ENCODE measurements around the gene ATE1. TPM values are rescaled to one million over a fixed set of nuclear protein-coding genes. Genes with fewer than 3 reads are reported as not detected.

ATE1 gene
- total and polyA plus RNA-seq, 8 donors, result 2.8 to 15.4 (median 8.5) TPM

GRCh38 chr10:121832647-121833046, 95.2 kb downstream of the ATE1 start:
- WGBS, 2 donors, result 96 to 98% methylated on average over 3 of the region's 3 CpGs
- intact Hi-C loops (cut with DNase I), result no loop called here
- FAIRE-seq (no peak), DNase-seq (no peak), ATAC-seq (no peak)
- TF ChIP-seq CTCF (IDR thresholded peaks at IDR 0.05), result no peak
- H3K27me3 ChIP-seq, result no peaks in the 10 kb centered on the region
- no peaks in the 10 kb centered on the region for H3K9me3 ChIP-seq
- H3K27ac ChIP-seq, result no peak overlapping the region
- H3K36me3 ChIP-seq, result peaks cover 0 to 6% (median 0%) of the 10 kb centered on the region in 3 donors
- H3K4me3 ChIP-seq, result no peak overlapping the region
- peaks cover 0 to 7% (median 0%) of the 10 kb centered on the region in 3 donors for H3K4me1 ChIP-seq

- TF ChIP-seq CTCF (IDR thresholded peaks at IDR 0.05), result no peak
- FAIRE-seq, result no peak
Observed at GRCh38 chr10:121831777-121832176, 96.1 kb downstream of the ATE1 start.

GRCh38 chr10:121831237-121831636, 96.6 kb downstream of the ATE1 start:
- Histone ChIP-seq H3K36me3 (peaks cover 0 to 7% (median 0%) of the 10 kb centered on the region in 3 donors), H3K4me3 (no peak overlapping the region), H3K27me3 (no peaks in the 10 kb centered on the region), H3K9me3 (no peaks in the 10 kb centered on the region), H3K27ac (no peak overlapping the region), H3K4me1 (no peaks in the 10 kb centered on the region)
- no peak for ATAC-seq
- no peak for TF ChIP-seq CTCF (IDR thresholded peaks at IDR 0.05)
- 91 to 93% methylated on average over 6 of the region's 6 CpGs for WGBS, 2 donors
- intact Hi-C loops (cut with DNase I), result no loop called here
- FAIRE-seq, result no peak
- DNase-seq, result no peak

More at GRCh38 chr10:121831777-121832176, 96.1 kb downstream of the ATE1 start:
- H3K4me1 ChIP-seq, result no peaks in the 10 kb centered on the region
- H3K36me3 ChIP-seq, result peaks cover 0 to 7% (median 0%) of the 10 kb centered on the region in 3 donors
- DNase-seq, result no peak
- intact Hi-C loops (cut with DNase I), result no loop called here
- H3K27ac ChIP-seq, result no peak overlapping the region
- H3K4me3 ChIP-seq, result no peak overlapping the region
- 84 to 100% methylated on average over 1 of the region's 1 CpG for WGBS, 2 donors
- H3K27me3 ChIP-seq, result no peaks in the 10 kb centered on the region
- no peak for ATAC-seq
- H3K9me3 ChIP-seq, result no peaks in the 10 kb centered on the region

- intact Hi-C loops (cut with DNase I), result no loop called here
- peaks cover 0 to 7% (median 0%) of the 10 kb centered on the region in 3 donors for H3K36me3 ChIP-seq
- FAIRE-seq, result no peak
Observed at GRCh38 chr10:121830101-121830500, 97.7 kb downstream of the ATE1 start.

More at GRCh38 chr10:121830101-121830500, 97.7 kb downstream of the ATE1 start:
- Histone ChIP-seq H3K4me1 (no peaks in the 10 kb centered on the region), H3K9me3 (no peaks in the 10 kb centered on the region), H3K27me3 (no peaks in the 10 kb centered on the region), H3K27ac (no peak overlapping the region), H3K4me3 (no peak overlapping the region)
- no peak for TF ChIP-seq CTCF (IDR thresholded peaks at IDR 0.05)
- ATAC-seq (no peak), DNase-seq (no peak)
- 96 to 97% methylated on average over 2 of the region's 2 CpGs for WGBS, 2 donors
